ENCODE measurements around the gene MORC1. TPM values are rescaled to one million over a fixed set of nuclear protein-coding genes. Genes with fewer than 3 reads are reported as not detected.

MORC1 gene
- total RNA-seq, 1 experiment from 2014 or later = not detected

- no peak overlapping the region for H3K4me3 ChIP-seq (ENCODE audit: low read depth in 2 of 2, low read length in 2 of 2)
- no peaks in the 10 kb centered on the region for H3K4me1 ChIP-seq (ENCODE audit: control insufficient read depth, insufficient read depth, low read length)
- 0 out of 2 replicates have a peak, but pooled peaks cover 4% of the 10 kb centered on the region for H3K27me3 ChIP-seq (ENCODE audit: control insufficient read depth, insufficient read depth, low read length)
- in situ Hi-C loops (cut with HindIII; ENCODE audit: low pct_unique_long_range_greater_than_20kb, low sequenced_read_pairs) = no loop called here
- BruUV-seq (replicated peaks) = no TSS peak
- CTCF ChIA-PET = no interaction called here
- DNase-seq (ENCODE audit: low read depth, low spot score) (no peak), ATAC-seq (no peak)
- H3K27ac ChIP-seq (ENCODE audit: low read length) = no peak overlapping the region
- H3K36me3 ChIP-seq (ENCODE audit: control insufficient read depth, insufficient read depth, low read length) = no peaks in the 10 kb centered on the region
- TF ChIP-seq CTCF (IDR thresholded peaks at IDR 0.05) = no peak
- TF ChIP-seq REST (IDR thresholded peaks at IDR 0.05; ENCODE audit: insufficient read depth in 1 of 2, low read depth in 2 of 2, low read length in 1 of 2) = no peak
- no peak for TF ChIP-seq TCF7L2 (IDR thresholded peaks at IDR 0.05; ENCODE audit: low read depth, low read length)
- no peak for TF ChIP-seq SIN3A (IDR thresholded peaks at IDR 0.05; ENCODE audit: borderline replicate concordance, insufficient read depth, low read depth, low read length)
- no peak for TF ChIP-seq POLR2AphosphoS5 (IDR thresholded peaks at IDR 0.05; ENCODE audit: low read depth, low read length)
- H3K9me3 ChIP-seq (ENCODE audit: control insufficient read depth, insufficient read depth, low read depth, low read length) = no peaks in the 10 kb centered on the region
- POLR2A ChIA-PET = no interaction called here
- intact Hi-C loops (cut with micrococcal nuclease; ENCODE audit: unreplicated experiment) = no loop called here
These were observed 141.9 kb downstream of the MORC1 start for GRCh38 chr3:108976058-108976457.

- ATAC-seq (no peak), DNase-seq (ENCODE audit: low read depth, low spot score) (no peak)
- Histone ChIP-seq H3K4me1 (ENCODE audit: control insufficient read depth, insufficient read depth, low read length) (no peaks in the 10 kb centered on the region), H3K4me3 (ENCODE audit: low read depth in 2 of 2, low read length in 2 of 2) (no peak overlapping the region), H3K27ac (ENCODE audit: low read length) (no peak overlapping the region), H3K27me3 (ENCODE audit: control insufficient read depth, insufficient read depth, low read length) (peaks cover 4% of the 10 kb centered on the region; the same call in 1 of the 2 replicates), H3K36me3 (ENCODE audit: control insufficient read depth, insufficient read depth, low read length) (no peaks in the 10 kb centered on the region), H3K9me3 (ENCODE audit: control insufficient read depth, insufficient read depth, low read depth, low read length) (no peaks in the 10 kb centered on the region)
- ChIA-PET CTCF (no interaction called here), POLR2A (no interaction called here)
- in situ Hi-C loops (cut with HindIII; ENCODE audit: low pct_unique_long_range_greater_than_20kb, low sequenced_read_pairs) (no loop called here), intact Hi-C loops (cut with micrococcal nuclease; ENCODE audit: unreplicated experiment) (no loop called here)
- BruUV-seq (replicated peaks) = no TSS peak
- TF ChIP-seq TCF7L2 (IDR thresholded peaks at IDR 0.05; ENCODE audit: low read depth, low read length) (no peak), POLR2AphosphoS5 (IDR thresholded peaks at IDR 0.05; ENCODE audit: low read depth, low read length) (no peak), SIN3A (IDR thresholded peaks at IDR 0.05; ENCODE audit: borderline replicate concordance, insufficient read depth, low read depth, low read length) (no peak), REST (IDR thresholded peaks at IDR 0.05; ENCODE audit: insufficient read depth in 1 of 2, low read depth in 2 of 2, low read length in 1 of 2) (no peak), CTCF (IDR thresholded peaks at IDR 0.05) (no peak)
These were observed 144.9 kb downstream of the MORC1 start for GRCh38 chr3:108973019-108973418.

Data from Panc1 (cell line).